IMR-90 (cell line): ENCODE measurements around the gene GSN. TPM values are rescaled to one million over a fixed set of nuclear protein-coding genes. Genes with fewer than 3 reads are reported as not detected.

Source experiments
- ATAC-seq: fragments of 200-7000 bp; cut with Tn5 transposase; 2 replicates; pipeline ENCODE4 v1.9.1; 2020; ENCODE audit warnings: low read depth, mild to moderate bottlenecking, moderate library complexity
- BruUV-seq: library from RNA; stranded (reverse); fragments of 400-500 nt; replicated peaks from 2 replicates; lab custom pipeline; 2021; lab: Mats Ljungman, UMichigan
- CTCF ChIA-PET: fragments of 300-600 bp; formaldehyde crosslinking; extraction: SDS; loops from one replicate; lab custom pipeline; 2021; ENCODE audit warnings: antibody characterized with exemption; lab: Yijun Ruan, JAX
- POLR2A ChIA-PET: fragments of 300-600 bp; sonication (Branson Sonifier 250); formaldehyde crosslinking; loops from one replicate; lab custom pipeline; 2022; ENCODE audit warnings: antibody characterized with exemption; ENCODE audit not compliant: unreplicated experiment; lab: Charles Lee
- DNase-seq: peaks from one replicate; pipeline ENCODE4 v3.0.0; 2013
- H2AFZ ChIP-seq: replicated peaks from 2 replicates; pipeline ENCODE3; 2013; ENCODE audit warnings: low read length, mild to moderate bottlenecking; ENCODE audit not compliant: poor library complexity
- H2AK5ac ChIP-seq: 2 replicates; pipeline ENCODE4 v1.6.1; 2013; ENCODE audit warnings: low read depth, low read length, inconsistent platforms
- H2AK9ac ChIP-seq: replicated peaks from 2 replicates; pipeline ENCODE3; 2013; ENCODE audit warnings: mild to moderate bottlenecking, low read depth, low read length, moderate library complexity; ENCODE audit not compliant: poor library complexity
- H2BK120ac ChIP-seq: 2 replicates; pipeline ENCODE4 v1.6.1; 2013; ENCODE audit warnings: low read depth, low read length, inconsistent platforms
- H2BK15ac ChIP-seq: 3 replicates; pipeline ENCODE4 v1.6.1; 2013; ENCODE audit warnings: low read depth, low read length, inconsistent platforms
- H2BK20ac ChIP-seq: 2 replicates; pipeline ENCODE4 v1.6.1; 2013; ENCODE audit warnings: low read depth, mild to moderate bottlenecking, inconsistent platforms, low read length, moderate library complexity
- H2BK5ac ChIP-seq: 2 replicates; pipeline ENCODE4 v1.6.1; 2013; ENCODE audit warnings: mild to moderate bottlenecking, low read depth, low read length, inconsistent platforms; ENCODE audit not compliant: poor library complexity, severe bottlenecking
- H3K14ac ChIP-seq: replicated peaks from 2 replicates; pipeline ENCODE4 v1.6.1; 2013; ENCODE audit warnings: low read depth, low read length, inconsistent platforms
- H3K18ac ChIP-seq: 2 replicates; pipeline ENCODE4 v1.6.1; 2013; ENCODE audit warnings: low read depth, low read length, control low read depth
- H3K23ac ChIP-seq: 2 replicates; pipeline ENCODE4 v1.6.1; 2013; ENCODE audit warnings: low read depth, low read length, inconsistent platforms
- H3K27ac ChIP-seq: 2 replicates; pipeline ENCODE4 v1.5.1; 2013; ENCODE audit warnings: mild to moderate bottlenecking, control low read depth, low read length; ENCODE audit not compliant: insufficient read depth
- H3K27me3 ChIP-seq: 2 replicates; pipeline ENCODE4 v1.6.1; 2013; ENCODE audit warnings: low read length; ENCODE audit not compliant: control insufficient read depth, insufficient read depth
- H3K36me3 ChIP-seq: 2 replicates; pipeline ENCODE4 v1.6.1; 2013; ENCODE audit warnings: low read length, mixed read lengths; ENCODE audit not compliant: control insufficient read depth, insufficient read depth
- H3K4ac ChIP-seq: 2 replicates; pipeline ENCODE4 v1.6.1; 2013; ENCODE audit warnings: low read depth, low read length, inconsistent platforms
- H3K4me1 ChIP-seq: 2 replicates; pipeline ENCODE4 v1.6.1; 2013; ENCODE audit warnings: low read length, mixed read lengths; ENCODE audit not compliant: control insufficient read depth, insufficient read depth
- H3K4me2 ChIP-seq: 2 replicates; pipeline ENCODE4 v1.6.1; 2013; ENCODE audit warnings: low read depth, mild to moderate bottlenecking, control low read depth, low read length, moderate library complexity
- H3K4me3 ChIP-seq: 2 replicates; pipeline ENCODE4 v1.5.1; 2013; ENCODE audit warnings: low read depth, mild to moderate bottlenecking, control low read depth, low read length, moderate library complexity; ENCODE audit not compliant: insufficient read depth
- H3K56ac ChIP-seq: 2 replicates; pipeline ENCODE4 v1.6.1; 2013; ENCODE audit warnings: low read length, inconsistent platforms; ENCODE audit not compliant: insufficient read depth; ENCODE audit errors: extremely low read depth
- H3K79me1 ChIP-seq, 2 experiments: 2 replicates each; pipeline ENCODE4 v1.6.1; 2013; ENCODE audit warnings: low read length in 2 of 2, inconsistent platforms in 1 of 2, low read depth in 1 of 2
- H3K9ac ChIP-seq: 2 replicates; pipeline ENCODE4 v1.6.1; 2013; ENCODE audit warnings: low read depth, low read length, control low read depth
- H3K9me1 ChIP-seq: 2 replicates; pipeline ENCODE4 v1.6.1; 2013; ENCODE audit warnings: low read length, inconsistent platforms; ENCODE audit not compliant: insufficient read depth
- H3K9me3 ChIP-seq: 2 replicates; pipeline ENCODE4 v1.6.1; 2013; ENCODE audit warnings: low read length; ENCODE audit not compliant: control insufficient read depth, insufficient read depth
- H4K20me1 ChIP-seq: 2 replicates; pipeline ENCODE4 v1.6.1; 2013; ENCODE audit warnings: low read length, inconsistent platforms; ENCODE audit not compliant: insufficient read depth
- H4K5ac ChIP-seq: 2 replicates; pipeline ENCODE4 v1.6.1; 2013; ENCODE audit warnings: mild to moderate bottlenecking, low read depth, low read length, control low read depth
- H4K8ac ChIP-seq, 2 experiments: 2 replicates each; pipeline ENCODE4 v1.6.1; 2013; ENCODE audit warnings: low read depth in 2 of 2, low read length in 2 of 2, control low read depth in 1 of 2, inconsistent platforms in 1 of 2
- H4K91ac ChIP-seq: 2 replicates; pipeline ENCODE4 v1.6.1; 2013; ENCODE audit warnings: low read depth, low read length, inconsistent platforms; ENCODE audit not compliant: insufficient read depth
- FOS ChIP-seq: fragments of 150-350 bp; IDR thresholded peaks from 2 replicates; pipeline ENCODE4 v1.6.1; 2016; ENCODE audit warnings: low read depth, low read length
- NFE2L2 ChIP-seq: fragments of 150-350 bp; IDR thresholded peaks from 2 replicates; pipeline ENCODE4 v1.6.1; 2016; ENCODE audit warnings: low read depth, mild to moderate bottlenecking, low read length
- POLR2A ChIP-seq: IDR thresholded peaks from 2 replicates; pipeline ENCODE4 v1.6.1; 2012; ENCODE audit warnings: mild to moderate bottlenecking, low read depth, low read length
- RAD21 ChIP-seq: IDR thresholded peaks from 2 replicates; pipeline ENCODE4 v1.6.1; 2012; ENCODE audit warnings: low read length, improper control_type of control experiment
- RCOR1 ChIP-seq: IDR thresholded peaks from 2 replicates; pipeline ENCODE4 v1.6.1; 2012; ENCODE audit warnings: mild to moderate bottlenecking, low read length, improper control_type of control experiment; ENCODE audit not compliant: insufficient replicate concordance
- WGBS, 2 experiments: methylation state at CpG; one replicate each; pipeline versions ENCODE4 v1.1.5 to v1.1.7; 2013; ENCODE audit warnings: missing lambda C conversion rate in 2 of 2; ENCODE audit not compliant: insufficient read length in 1 of 2; ENCODE audit errors: extremely low coverage in 2 of 2; 5-methylcytosine and 5-hydroxymethylcytosine counted together
- dilution Hi-C: fragments of 300-500 bp; cut with HindIII; formaldehyde crosslinking; loops from one replicate; pipeline ENCODE4 v1.14.3; 2018; ENCODE audit warnings: low sequenced_read_pairs; ENCODE audit not compliant: unreplicated experiment
- in situ Hi-C: fragments of 300-500 bp; cut with MboI; formaldehyde crosslinking; loops from 3 replicates; pipeline ENCODE4 v1.14.3; 2019; ENCODE audit warnings: low sequenced_read_pairs, inconsistent platforms, mixed read lengths
- intact Hi-C: fragments of 100-400 bp; cut with micrococcal nuclease; formaldehyde crosslinking; loops from 2 replicates; pipeline ENCODE4 v1.10.0; 2022
- polyA plus RNA-seq, 3 experiments: library from polyadenylated mRNA; depleted of rRNA; stranded (reverse); fragments of >200 nt; gene quantifications; 2 replicates each; pipeline ENCODE4 v1.2.3, GENCODE V29; 2012; ENCODE audit warnings: low replicate concordance in 1 of 3
- total RNA-seq: library from RNA; depleted of rRNA; stranded (reverse); fragments of >200 nt; gene quantifications from 2 replicates; pipeline ENCODE4 v1.2.3, GENCODE V29; 2012
- TF ChIP-seq, protein P1 (sequence below): fragments of 150-350 bp; IDR thresholded peaks from 2 replicates; pipeline ENCODE4 v1.6.1; 2017; ENCODE audit warnings: mild to moderate bottlenecking, antibody characterized with exemption, low read length, low read depth

Gene GSN
- total and polyA plus RNA-seq, 2 of the 4 experiments (the other 2 are of a cell fraction), result 495 to 547 TPM

GRCh38 chr9:121318631-121319382 lies 50.8 kb downstream of the GSN start:
- Histone ChIP-seq H2AFZ (no peak overlapping the region), H3K9ac (no peak overlapping the region), H3K56ac (no peak overlapping the region), H3K27me3 (no peaks in the 10 kb centered on the region), H4K5ac (no peak overlapping the region), H2AK5ac (no peak overlapping the region), H3K9me3 (no peaks in the 10 kb centered on the region), H3K14ac (no peak overlapping the region), H3K4me3 (no peak overlapping the region), H3K9me1 (peaks cover 5% of the 10 kb centered on the region; the same call in 1 of the 2 replicates), H2AK9ac (no peak overlapping the region), H3K4ac (no peak overlapping the region), H3K36me3 (peaks cover 54% of the 10 kb centered on the region), H4K8ac (no peak overlapping the region), H3K18ac (no peak overlapping the region), H3K4me2 (no peak overlapping the region), H3K27ac (0 out of 2 replicates have a peak overlapping the region, but pooled peaks have one; percentile 31), H2BK20ac (no peak overlapping the region; the same call in 1 of the 2 replicates), H3K4me1 (peaks cover 9% of the 10 kb centered on the region), H4K91ac (no peak overlapping the region), H2BK5ac (no peak overlapping the region), H4K20me1 (no peaks in the 10 kb centered on the region), H3K23ac (no peak overlapping the region), H2BK15ac (no peak overlapping the region), H2BK120ac (no peak overlapping the region), H3K79me1 (peaks cover under 1 to 20% of the 10 kb centered on the region in 2 experiments; a peak in 3 of 4 replicates)
- ChIA-PET POLR2A (interaction anchor here (0.9 kb wide), 1 partner anchor 79 kb away, joined by 3 read pairs; no protein-coding TSS in a partner anchor), CTCF (interaction anchor here (1.0 to 2.4 kb wide), 11 partner anchors 29 to 121 kb away, joined by 3 to 26 read pairs (median 7); no protein-coding TSS in a partner anchor)
- WGBS, 2 experiments, result 94% methylated on average over 8 of the region's 19 CpGs; no CpG with 5 or more reads in 1 of the 2 experiments
- in situ Hi-C loops (loop anchor here (5.0 kb wide), 1 partner anchor 107 kb away; no protein-coding TSS in a partner anchor), dilution Hi-C loops (no loop called here), intact Hi-C loops (no loop called here)
- ATAC-seq (no peak), DNase-seq (no peak)
- TF ChIP-seq NFE2L2 (no peak), POLR2A (no peak), RAD21 (no peak), FOS (no peak), RCOR1 (no peak)
- TF ChIP-seq, protein P1, sequence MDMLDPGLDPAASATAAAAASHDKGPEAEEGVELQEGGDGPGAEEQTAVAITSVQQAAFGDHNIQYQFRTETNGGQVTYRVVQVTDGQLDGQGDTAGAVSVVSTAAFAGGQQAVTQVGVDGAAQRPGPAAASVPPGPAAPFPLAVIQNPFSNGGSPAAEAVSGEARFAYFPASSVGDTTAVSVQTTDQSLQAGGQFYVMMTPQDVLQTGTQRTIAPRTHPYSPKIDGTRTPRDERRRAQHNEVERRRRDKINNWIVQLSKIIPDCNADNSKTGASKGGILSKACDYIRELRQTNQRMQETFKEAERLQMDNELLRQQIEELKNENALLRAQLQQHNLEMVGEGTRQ, result no peak
- no TSS peak for BruUV-seq
